GM21825 (cell line): Measurements from ENCODE around the gene CYP4B1.

Source experiments
- ATAC-seq: cut with Tn5 transposase; IDR thresholded peaks from one replicate; pipeline ENCODE4 v1.9.1; 2021; ENCODE audit warnings: mild to moderate bottlenecking, moderate library complexity; ENCODE audit not compliant: unreplicated experiment

CYP4B1 gene

GRCh38 chr1:46793126-46793525 lies 5.7 kb upstream of the CYP4B1 start:
- no peak for ATAC-seq

DNA sequence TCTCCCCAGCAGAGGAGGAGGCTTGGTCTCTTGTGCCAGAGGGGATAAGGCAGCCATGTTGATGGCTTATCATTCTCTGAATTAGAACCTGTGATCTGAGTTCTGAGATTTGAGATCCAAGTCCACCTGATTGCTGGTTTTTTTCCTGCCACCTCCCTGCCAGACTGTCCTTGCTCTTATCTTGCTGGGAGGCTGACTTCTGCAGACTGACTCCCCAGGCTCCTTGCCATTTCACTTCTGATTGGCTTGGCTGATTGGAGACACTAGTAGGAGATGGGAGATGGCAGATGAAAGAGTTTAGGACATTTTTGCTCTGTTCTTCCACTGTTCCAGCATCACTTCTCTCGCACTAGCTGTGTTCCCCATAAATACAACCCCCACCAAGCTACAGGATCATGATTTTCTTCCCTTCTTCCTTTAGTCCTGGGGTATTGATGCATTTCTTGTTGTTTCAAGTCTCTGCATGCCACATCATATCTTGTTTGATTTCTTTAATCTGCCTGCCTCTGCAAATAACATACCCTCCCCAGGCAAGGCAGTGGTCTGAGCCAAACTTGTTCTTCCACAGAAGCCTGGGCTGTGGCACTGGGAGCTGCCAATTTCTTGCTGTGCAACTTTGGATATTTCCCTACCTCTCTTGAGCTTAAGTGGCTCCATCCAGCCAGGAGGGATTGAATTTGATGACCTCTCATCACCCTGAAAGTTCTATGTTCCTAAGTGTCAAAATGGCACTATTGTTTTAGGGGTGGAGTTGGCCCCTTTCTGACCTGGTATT lies 963 bp upstream of the CYP4B1 start:
- no peak for ATAC-seq

- ATAC-seq: no peak
These were observed 1.9 kb downstream of the CYP4B1 start for GRCh38 chr1:46800742-46801141.

DNA sequence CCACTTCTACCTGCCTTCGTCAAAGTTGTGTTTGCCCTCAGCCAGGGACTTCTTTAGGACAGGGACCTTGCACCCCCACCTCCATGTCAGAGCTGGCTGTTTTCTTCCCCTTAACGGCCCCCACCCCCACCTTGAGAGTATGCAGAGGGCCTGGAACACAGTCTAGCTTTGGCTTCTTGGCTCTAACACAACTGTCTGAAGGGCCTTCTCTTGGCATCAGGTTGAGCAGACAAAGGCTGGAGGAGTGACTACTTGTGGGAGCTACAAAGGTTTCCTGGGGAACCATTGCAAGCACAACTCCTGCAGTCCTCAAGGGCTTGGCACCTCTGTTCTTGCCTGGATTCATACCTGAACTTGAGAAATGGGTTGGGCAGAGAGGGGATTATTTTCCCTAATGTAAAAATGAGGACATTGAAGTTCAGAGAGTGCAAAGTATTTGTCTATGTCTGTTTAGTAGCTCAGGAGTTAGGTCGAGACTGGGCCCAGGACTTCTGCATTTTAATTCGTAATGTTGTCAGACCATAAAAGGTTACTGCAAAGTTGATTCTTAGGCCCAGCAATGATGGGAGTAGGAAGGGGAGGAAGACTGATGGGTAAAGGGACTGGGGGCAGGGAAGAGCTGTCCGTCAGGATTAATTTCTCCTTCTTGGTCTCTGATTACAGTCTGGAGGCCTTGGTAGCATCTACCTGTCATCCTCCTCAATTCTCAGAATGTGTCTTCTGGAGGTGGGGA lies 2.6 kb downstream of the CYP4B1 start:
- no peak for ATAC-seq

DNA sequence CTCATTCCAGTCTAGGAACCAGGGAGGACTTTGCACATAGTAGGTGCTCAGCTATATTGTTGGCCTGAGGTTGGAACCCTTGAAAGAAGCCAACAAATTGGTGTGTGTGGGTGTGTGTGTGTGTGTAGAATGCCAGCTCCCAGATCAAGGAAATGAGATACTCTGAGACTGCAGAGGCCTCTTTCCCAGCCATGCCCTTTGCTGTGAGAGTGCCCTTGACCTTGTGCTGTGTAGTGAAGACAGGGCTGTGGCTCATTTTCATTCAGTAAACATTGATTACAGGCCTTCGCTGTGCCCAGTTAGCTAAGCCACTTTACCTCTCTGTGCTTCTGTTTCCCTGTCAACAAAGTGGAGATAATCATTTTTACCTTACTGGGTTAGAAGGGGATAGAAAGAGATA lies 3.2 kb downstream of the CYP4B1 start:
- no peak for ATAC-seq

DNA sequence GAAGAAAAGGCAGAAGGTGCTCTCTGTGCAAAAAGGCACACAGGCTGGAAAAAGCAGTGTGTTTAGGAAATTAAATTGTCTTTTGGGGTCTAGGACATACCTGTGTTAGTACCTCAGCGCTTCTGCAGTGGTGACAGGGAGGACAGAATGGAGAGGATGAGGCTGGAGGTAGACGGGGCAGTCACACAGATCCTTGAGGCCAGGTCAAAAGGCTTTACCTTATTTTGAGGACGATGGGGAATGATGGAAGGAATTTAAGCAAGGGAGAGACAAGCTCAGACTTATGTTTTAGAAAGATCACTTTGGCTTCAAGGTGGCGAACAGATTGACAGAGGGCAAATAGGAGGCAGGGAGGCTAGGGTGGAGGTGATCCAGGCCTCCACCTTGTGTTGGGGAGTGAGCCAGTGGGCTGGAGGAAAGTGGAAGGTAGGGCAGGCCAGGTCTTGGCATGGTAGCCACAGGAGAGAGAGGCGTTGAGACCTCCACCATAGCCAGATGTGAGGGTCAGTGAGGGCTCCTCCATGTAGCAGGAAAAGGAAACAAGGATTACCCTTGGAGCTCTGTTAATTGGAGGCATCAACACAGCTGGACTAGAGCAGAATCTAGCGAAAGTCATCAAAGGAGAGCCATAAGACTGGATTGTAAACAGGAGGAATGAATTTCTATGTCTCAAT lies 4.2 kb downstream of the CYP4B1 start:
- no peak for ATAC-seq

DNA sequence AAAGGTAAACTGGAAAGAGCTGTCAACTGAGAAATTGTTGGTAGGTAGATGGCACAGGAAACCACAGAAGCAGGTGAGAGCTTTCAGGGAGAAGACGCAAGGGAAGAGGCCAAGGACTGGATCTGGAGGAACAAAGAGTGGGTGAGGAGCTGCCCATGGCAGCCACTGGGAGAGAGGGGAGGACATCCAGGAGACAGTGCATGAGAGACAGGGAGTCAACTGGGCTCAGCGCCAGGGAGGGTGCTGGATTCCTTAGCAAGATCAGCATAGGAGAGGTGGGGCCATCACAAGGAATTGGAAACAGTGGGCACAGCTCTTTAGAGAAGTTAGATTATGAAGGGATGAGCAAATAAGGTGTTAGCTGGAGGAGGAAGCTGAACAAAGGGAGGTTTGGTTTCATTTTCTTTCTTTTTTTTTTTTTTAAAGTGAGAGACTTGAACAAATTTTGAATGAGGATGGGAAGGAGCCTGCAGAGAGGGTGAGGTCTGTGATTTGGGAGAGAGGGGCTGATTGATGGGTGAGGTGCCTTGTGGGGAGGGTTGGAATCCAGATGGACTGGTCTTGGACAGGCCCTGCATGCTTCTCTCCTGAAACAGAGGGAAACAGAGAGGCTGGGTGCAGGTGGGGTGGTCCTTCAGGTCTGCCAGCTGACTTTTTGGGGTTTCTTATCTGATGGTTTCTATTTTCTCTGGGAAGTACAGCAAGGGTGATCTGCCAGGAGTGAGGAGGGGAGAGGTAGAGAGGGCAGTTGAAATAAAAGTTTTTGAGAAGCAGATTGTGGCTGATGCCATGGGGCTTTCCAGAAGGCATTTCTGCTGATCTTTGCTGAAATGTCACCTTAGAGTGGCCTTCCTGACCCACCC lies 5.4 kb downstream of the CYP4B1 start:
- no peak for ATAC-seq

DNA sequence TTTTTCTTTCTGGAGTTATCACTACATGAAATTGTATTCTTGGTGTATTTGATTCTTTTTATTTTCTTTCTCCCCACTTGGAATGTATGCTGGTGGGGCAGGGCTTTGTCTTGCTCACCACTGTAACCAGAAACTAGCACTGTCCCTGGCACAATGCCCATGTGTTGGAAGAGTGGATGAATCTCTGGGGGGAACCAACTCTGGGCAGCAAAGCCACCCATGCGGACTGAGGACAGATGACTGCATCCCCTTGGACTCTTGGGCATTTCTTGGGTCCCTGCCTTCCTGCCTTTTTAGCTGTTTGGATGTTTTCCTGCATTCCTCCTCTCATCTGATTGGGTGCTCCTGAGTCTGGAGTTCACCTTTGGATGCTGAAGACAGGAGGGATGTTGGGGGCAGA lies 6.1 kb downstream of the CYP4B1 start:
- ATAC-seq: no peak

- no peak for ATAC-seq
These were observed 6.9 kb downstream of the CYP4B1 start for GRCh38 chr1:46805755-46806154.

DNA sequence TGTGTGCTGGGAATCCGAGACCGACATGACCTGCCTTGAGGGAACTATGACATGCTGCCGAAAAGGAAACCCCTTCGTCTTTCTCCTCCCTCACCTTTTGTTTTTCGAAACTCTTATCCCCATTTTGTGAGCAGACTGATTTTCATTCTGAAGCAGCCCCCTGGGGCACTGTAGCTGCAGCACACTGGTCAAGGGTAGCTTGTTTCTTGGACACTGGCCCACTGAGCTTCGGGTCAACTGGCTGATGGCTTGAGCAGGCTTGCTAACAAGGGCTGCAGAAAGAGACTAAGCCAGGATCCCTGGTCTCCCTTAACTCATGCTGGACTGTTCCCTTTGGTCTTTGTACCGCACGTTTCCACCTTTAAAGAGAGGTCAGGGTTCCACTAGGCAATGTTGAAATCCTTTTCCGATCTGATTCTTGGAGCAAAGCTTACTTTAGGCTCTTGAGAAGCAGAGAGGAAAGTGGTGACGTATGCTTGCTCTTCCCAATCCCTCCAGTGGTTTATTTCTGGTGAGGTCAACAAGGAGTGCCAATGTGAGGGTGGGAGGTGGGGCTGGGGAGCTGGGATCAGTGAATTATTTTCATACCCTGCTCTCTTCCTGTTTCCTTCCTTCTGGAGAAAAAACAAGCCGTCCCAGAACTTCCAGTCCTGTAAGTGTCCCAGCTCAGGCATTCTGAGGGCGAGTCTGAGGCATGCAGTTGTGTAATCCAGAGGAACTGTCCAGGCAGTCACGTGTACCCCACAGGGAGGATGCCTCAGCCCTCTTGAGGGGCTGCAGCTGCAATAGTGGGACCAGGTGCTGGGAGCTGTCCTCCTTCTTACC lies 7.6 kb downstream of the CYP4B1 start:
- ATAC-seq: no peak

DNA sequence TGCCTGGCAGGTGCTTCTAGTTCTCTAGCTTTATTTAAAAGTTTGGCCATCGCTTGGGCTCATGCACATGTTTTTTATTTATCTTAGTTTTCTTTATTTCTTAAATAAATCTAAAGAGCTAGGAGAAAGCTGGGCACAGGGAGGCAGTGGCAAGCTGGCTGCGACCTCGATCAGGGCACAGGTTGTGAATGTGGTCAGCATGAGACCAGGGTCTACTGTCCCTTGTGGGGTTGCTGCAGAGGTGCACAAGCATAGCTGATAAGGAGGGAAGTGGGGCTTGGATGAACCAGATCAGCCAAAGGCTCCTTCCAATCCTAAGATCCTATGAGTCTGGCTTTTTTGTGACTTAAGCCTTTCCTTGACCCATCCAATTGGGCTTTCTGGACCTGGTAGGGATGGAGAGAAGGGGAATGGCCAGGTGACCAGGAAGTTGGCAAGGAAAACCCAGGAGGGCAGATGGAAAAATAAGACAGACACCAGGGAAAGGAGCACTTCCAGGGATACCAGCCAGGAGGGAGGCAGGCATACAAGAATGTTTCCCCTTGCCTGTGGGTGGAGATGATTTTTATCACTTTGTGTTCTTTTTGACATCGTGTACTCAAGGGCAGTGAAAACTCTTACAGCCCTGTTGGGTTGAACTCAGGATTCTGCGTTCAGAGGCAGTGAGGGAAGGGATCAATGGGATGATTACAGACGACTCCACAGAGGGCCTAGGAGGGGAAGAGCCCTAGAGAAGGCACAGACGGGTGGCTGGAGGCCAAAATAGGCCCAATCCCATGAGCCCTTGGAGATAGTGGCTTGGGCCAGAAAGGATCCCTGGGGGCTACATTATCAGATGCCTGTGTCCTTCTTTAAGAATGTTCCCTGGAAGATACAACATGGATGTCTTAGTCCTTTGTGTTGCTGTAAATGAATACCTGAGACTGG lies 8.5 kb downstream of the CYP4B1 start:
- no peak for ATAC-seq

- ATAC-seq: no peak
These were observed 10.2 kb downstream of the CYP4B1 start for GRCh38 chr1:46809071-46809470.

DNA sequence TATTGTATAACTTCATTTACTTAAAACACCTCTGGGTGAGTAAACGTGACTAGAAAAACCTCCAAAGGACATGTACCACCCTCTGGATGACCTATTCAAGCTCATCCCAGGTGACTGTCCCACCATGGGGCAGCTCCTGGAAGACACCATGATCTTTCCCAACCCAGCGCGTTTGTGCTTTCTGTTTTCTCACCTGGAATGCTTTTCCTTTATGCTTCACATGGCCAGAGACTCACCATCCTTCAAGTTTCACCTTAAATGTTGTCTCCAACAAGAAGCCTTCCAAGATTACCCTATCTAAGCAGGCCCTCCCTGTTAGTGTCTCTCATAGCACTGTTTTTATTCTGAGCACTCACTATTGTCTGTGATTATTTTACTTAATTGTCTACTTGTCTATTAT lies 11.1 kb downstream of the CYP4B1 start:
- no peak for ATAC-seq

- no peak for ATAC-seq
These were observed 11.8 kb downstream of the CYP4B1 start for GRCh38 chr1:46810596-46810995.

GRCh38 chr1:46811053-46811452 lies 12.2 kb downstream of the CYP4B1 start:
- ATAC-seq: no peak

DNA sequence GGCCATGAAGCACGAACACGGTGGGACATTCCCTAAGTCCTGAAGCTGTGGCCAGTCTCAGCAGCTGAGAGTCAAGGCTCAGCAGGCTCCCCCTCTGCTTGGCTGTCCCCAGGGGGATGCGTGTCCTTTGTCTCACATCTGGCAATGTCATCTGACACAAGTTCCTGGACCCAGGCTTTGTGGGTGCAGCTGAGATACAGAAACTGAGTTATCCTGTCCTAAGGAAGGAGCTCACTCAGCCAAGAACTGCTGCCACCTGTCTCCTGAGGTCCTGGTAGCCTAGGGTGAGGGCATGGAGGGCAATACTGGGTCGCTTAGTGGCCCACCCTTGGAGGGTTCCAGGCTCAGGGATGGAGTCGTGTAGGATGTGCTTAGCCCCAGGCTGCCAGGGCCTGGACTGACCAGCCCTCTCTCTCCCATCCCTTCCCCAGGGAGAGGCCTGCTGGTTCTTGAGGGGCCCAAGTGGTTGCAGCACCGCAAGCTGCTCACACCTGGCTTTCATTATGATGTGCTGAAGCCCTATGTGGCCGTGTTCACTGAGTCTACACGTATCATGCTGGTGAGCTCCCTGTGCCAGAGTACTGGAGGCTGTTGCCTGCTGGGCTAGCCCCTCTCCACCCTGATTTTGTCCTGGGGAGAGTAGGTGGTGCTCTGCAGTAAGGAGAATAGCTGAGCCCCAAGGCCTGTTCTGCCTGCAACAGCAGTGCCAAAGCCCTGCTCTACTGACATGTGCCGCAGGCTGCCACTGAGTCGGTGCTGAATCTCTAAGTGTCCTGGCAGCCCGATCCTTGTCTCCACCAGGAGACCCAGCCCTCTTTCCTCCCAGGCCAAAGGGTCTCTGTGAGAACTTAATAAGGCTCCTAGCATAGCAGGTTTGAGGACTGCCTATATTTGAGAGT lies 13.5 kb downstream of the CYP4B1 start:
- no peak for ATAC-seq

- ATAC-seq: no peak
These were observed 14.4 kb downstream of the CYP4B1 start for GRCh38 chr1:46812996-46813857.
